HepG2 (cell line): Measurements from ENCODE around the gene MEPCE. TPM values are rescaled to one million over a fixed set of nuclear protein-coding genes. Genes with fewer than 3 reads are reported as not detected.

Source experiments
- CREB1 ChIP-seq, 2 experiments: fragments of 450-650 bp in 1 of 2; IDR thresholded peaks; 2 replicates each; pipeline ENCODE4 v1.6.1; 2016 to 2017; ENCODE audit warnings: control low read depth in 1 of 2, mild to moderate bottlenecking in 1 of 2, missing compliant biosample characterization in 1 of 2, missing genetic modification characterization in 1 of 2
- EZH2 ChIP-seq: conservative IDR thresholded peaks from 2 replicates; pipeline ENCODE4 v1.6.1; 2012; ENCODE audit warnings: mild to moderate bottlenecking, low read depth, low read length, moderate library complexity
- FOXP4 ChIP-seq: sonication (generic); formaldehyde crosslinking; IDR thresholded peaks from 2 replicates; pipeline ENCODE4 v1.4.0; 2020; ENCODE audit warnings: missing genetic modification reagents
- HDAC2 ChIP-seq: sonication (generic); formaldehyde crosslinking; IDR thresholded peaks from 2 replicates; pipeline ENCODE4 v1.4.0; 2020; ENCODE audit warnings: missing genetic modification reagents
- HIVEP1 ChIP-seq: sonication (generic); formaldehyde crosslinking; IDR thresholded peaks from 2 replicates; pipeline ENCODE4 v1.4.0; 2020; ENCODE audit warnings: mild to moderate bottlenecking, missing genetic modification reagents
- HNF4A ChIP-seq: sonication (generic); formaldehyde crosslinking; IDR thresholded peaks from 2 replicates; pipeline ENCODE4 v1.4.0; 2020; ENCODE audit warnings: missing genetic modification reagents
- TBX3 ChIP-seq: fragments of 450-650 bp; IDR thresholded peaks from 2 replicates; pipeline ENCODE4 v1.6.1; 2017; ENCODE audit warnings: antibody characterized with exemption, mild to moderate bottlenecking, inconsistent platforms, borderline replicate concordance
- TOE1 ChIP-seq: sonication (generic); formaldehyde crosslinking; IDR thresholded peaks from 2 replicates; pipeline ENCODE4 v1.4.0; 2020; ENCODE audit warnings: mild to moderate bottlenecking, missing genetic modification reagents
- ZBTB25 ChIP-seq: IDR thresholded peaks from 2 replicates; pipeline ENCODE4 v1.6.1; 2018; ENCODE audit warnings: missing genetic modification reagents
- ZBTB7B ChIP-seq: sonication (generic); formaldehyde crosslinking; IDR thresholded peaks from 2 replicates; pipeline ENCODE4 v1.4.0; 2020; ENCODE audit warnings: missing genetic modification reagents
- ZGPAT ChIP-seq: IDR thresholded peaks from 2 replicates; pipeline ENCODE4 v1.6.1; 2016; ENCODE audit warnings: mild to moderate bottlenecking
- ZNF143 ChIP-seq: sonication (generic); formaldehyde crosslinking; IDR thresholded peaks from 2 replicates; pipeline ENCODE4 v1.4.0; 2020; ENCODE audit warnings: missing genetic modification reagents
- ZNF780A ChIP-seq: sonication (generic); formaldehyde crosslinking; IDR thresholded peaks from 2 replicates; pipeline ENCODE4 v1.8.0; 2022; ENCODE audit warnings: mild to moderate bottlenecking, missing genetic modification reagents, moderate library complexity
- polyA plus RNA-seq, 8 experiments: library from polyadenylated mRNA; depleted of rRNA in 3 of 8; stranded (reverse) in 7 of 8; unstranded in 1 of 8; fragments of >200 nt; fragmentation: Illumina TruSeq in 4 of 8; extraction: Trizol in 4 of 8; gene quantifications; 2 replicates each; pipeline versions ENCODE4 v1.2.1 to v1.2.3, GENCODE V29; 2011 to 2016; ENCODE audit warnings: low read depth in 4 of 8, missing spikeins in 1 of 8, mixed read lengths in 1 of 8; ENCODE audit not compliant: insufficient read depth in 1 of 8
- total RNA-seq, 5 experiments: library from RNA; depleted of rRNA; stranded (reverse); fragments of >200 nt; fragmentation: Illumina TruSeq; extraction: Trizol; gene quantifications; 2 replicates each; pipeline ENCODE4 v1.2.3, GENCODE V29; 2016; ENCODE audit warnings: low read depth in 1 of 5
- TF ChIP-seq, protein P1 (sequence below), 2 experiments: sonication (generic) in 1 of 2; formaldehyde crosslinking in 1 of 2; IDR thresholded peaks; 2 replicates each; pipeline versions ENCODE4 v1.6.1 to v1.9.0; 2014 to 2022; ENCODE audit warnings: antibody characterized with exemption in 1 of 2, borderline replicate concordance in 1 of 2, inconsistent platforms in 1 of 2, low read depth in 1 of 2, missing genetic modification reagents in 1 of 2
- TF ChIP-seq, protein P2 (sequence below): sonication (generic); formaldehyde crosslinking; IDR thresholded peaks from 2 replicates; pipeline ENCODE4 v1.5.0; 2020; ENCODE audit warnings: missing genetic modification reagents

Gene MEPCE
- total and polyA plus RNA-seq, 2 of the 13 experiments (the other 11 are each of a cell fraction or from before 2014, with no cell fraction given), result 12.3 to 26.0 TPM

GRCh38 chr7:100478958-100479660 lies 49.5 kb downstream of the MEPCE start, which contains the start of gene TSC22D4 (continued):
- TF ChIP-seq, protein P1, sequence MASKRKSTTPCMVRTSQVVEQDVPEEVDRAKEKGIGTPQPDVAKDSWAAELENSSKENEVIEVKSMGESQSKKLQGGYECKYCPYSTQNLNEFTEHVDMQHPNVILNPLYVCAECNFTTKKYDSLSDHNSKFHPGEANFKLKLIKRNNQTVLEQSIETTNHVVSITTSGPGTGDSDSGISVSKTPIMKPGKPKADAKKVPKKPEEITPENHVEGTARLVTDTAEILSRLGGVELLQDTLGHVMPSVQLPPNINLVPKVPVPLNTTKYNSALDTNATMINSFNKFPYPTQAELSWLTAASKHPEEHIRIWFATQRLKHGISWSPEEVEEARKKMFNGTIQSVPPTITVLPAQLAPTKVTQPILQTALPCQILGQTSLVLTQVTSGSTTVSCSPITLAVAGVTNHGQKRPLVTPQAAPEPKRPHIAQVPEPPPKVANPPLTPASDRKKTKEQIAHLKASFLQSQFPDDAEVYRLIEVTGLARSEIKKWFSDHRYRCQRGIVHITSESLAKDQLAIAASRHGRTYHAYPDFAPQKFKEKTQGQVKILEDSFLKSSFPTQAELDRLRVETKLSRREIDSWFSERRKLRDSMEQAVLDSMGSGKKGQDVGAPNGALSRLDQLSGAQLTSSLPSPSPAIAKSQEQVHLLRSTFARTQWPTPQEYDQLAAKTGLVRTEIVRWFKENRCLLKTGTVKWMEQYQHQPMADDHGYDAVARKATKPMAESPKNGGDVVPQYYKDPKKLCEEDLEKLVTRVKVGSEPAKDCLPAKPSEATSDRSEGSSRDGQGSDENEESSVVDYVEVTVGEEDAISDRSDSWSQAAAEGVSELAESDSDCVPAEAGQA (IDR thresholded peaks at IDR 0.05; ENCODE audit: low read depth), result no peak
- TF ChIP-seq, protein P1 (CRISPR knock-in tag; IDR thresholded peaks at IDR 0.05; ENCODE audit: borderline replicate concordance), result no peak
- 0 out of 2 replicates have a peak, but pooled peaks have one; percentile 37 for TF ChIP-seq HDAC2 (CRISPR knock-in tag)
- peak; percentile 24; the same call in 1 of the 2 replicates for TF ChIP-seq ZGPAT (CRISPR knock-in tag)
- no peak for TF ChIP-seq CREB1 (IDR thresholded peaks at IDR 0.05)
- TF ChIP-seq CREB1 (CRISPR knock-in tag; IDR thresholded peaks at IDR 0.05), result no peak
- no peak for TF ChIP-seq ZBTB7B (CRISPR knock-in tag)
- no peak for TF ChIP-seq TBX3
- no peak for TF ChIP-seq HNF4A (CRISPR knock-in tag)
- 0 out of 2 replicates have a peak, but pooled peaks have one; percentile 19 for TF ChIP-seq ZBTB25 (CRISPR knock-in tag)
- no peak for TF ChIP-seq ZNF143 (CRISPR knock-in tag)
- peak; percentile 95 for TF ChIP-seq HIVEP1
- TF ChIP-seq, protein P2, sequence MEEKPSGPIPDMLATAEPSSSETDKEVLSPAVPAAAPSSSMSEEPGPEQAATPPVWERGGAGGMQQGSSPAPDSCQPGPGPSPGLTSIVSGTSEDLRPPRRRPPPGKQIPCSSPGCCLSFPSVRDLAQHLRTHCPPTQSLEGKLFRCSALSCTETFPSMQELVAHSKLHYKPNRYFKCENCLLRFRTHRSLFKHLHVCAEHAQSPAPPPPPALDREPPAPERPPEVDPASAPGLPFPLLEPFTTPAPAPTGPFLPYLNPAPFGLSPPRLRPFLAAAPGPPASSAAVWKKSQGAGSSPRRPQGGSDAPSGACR (CRISPR knock-in tag), result peak; percentile 68
- no peak for TF ChIP-seq ZNF780A (CRISPR knock-in tag)
- TF ChIP-seq EZH2, result no peak
- no peak for TF ChIP-seq TOE1 (CRISPR knock-in tag)
- TF ChIP-seq FOXP4, result peak; percentile 68
